Fibroblast of the aortic adventitia (primary cell): ENCODE results near the gene KCNT2. TPM values are rescaled to one million over a fixed set of nuclear protein-coding genes. Genes with fewer than 3 reads are reported as not detected.
A peak's percentile ranks its signal among the peaks of the same experiment; 100 is the strongest.

Source experiments
- DNase-seq: peaks from one replicate; pipeline ENCODE4 v3.0.0-alpha.2; 2010; ENCODE audit warnings: low read depth
- H3K4me3 ChIP-seq: 2 replicates; pipeline ENCODE4 v1.5.1; 2011; ENCODE audit warnings: low read depth, mild to moderate bottlenecking, control low read depth, low read length, moderate library complexity
- total RNA-seq: library from RNA; depleted of rRNA; stranded (reverse); fragments of >200 nt; gene quantifications from 2 replicates; pipeline ENCODE4 v1.2.3, GENCODE V29; 2012; ENCODE audit warnings: low replicate concordance
- TF ChIP-seq, protein P1 (sequence below): IDR thresholded peaks from 2 replicates; pipeline ENCODE4 v1.5.1; 2011; ENCODE audit warnings: mild to moderate bottlenecking, low read length, control low read depth, inconsistent platforms; ENCODE audit not compliant: insufficient read depth

The KCNT2 gene
- total RNA-seq, 1 donor, result 8.0 TPM

DNA sequence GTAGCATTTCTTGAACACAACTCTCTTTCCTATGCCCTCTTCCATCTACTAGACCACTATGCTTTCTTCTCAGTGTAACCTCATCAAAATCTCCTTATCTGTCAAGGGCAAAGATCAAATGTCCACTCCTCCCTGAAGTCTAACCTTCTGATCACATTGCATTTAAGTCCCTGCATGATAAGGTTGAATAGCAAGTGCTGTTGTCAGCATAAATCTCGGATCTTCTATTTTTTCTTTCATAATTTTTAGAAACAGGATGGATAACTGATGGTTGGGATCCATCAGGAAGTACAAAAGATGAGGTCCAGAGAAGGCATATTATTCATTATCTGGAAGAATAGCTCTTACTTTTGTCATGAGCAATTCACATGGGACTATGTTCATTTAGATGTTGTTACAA lies 41.0 kb downstream of the KCNT2 start:
- H3K4me3 ChIP-seq, result no peak overlapping the region
- DNase-seq, result no peak
- TF ChIP-seq, protein P1, sequence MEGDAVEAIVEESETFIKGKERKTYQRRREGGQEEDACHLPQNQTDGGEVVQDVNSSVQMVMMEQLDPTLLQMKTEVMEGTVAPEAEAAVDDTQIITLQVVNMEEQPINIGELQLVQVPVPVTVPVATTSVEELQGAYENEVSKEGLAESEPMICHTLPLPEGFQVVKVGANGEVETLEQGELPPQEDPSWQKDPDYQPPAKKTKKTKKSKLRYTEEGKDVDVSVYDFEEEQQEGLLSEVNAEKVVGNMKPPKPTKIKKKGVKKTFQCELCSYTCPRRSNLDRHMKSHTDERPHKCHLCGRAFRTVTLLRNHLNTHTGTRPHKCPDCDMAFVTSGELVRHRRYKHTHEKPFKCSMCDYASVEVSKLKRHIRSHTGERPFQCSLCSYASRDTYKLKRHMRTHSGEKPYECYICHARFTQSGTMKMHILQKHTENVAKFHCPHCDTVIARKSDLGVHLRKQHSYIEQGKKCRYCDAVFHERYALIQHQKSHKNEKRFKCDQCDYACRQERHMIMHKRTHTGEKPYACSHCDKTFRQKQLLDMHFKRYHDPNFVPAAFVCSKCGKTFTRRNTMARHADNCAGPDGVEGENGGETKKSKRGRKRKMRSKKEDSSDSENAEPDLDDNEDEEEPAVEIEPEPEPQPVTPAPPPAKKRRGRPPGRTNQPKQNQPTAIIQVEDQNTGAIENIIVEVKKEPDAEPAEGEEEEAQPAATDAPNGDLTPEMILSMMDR, result no peak

DNA sequence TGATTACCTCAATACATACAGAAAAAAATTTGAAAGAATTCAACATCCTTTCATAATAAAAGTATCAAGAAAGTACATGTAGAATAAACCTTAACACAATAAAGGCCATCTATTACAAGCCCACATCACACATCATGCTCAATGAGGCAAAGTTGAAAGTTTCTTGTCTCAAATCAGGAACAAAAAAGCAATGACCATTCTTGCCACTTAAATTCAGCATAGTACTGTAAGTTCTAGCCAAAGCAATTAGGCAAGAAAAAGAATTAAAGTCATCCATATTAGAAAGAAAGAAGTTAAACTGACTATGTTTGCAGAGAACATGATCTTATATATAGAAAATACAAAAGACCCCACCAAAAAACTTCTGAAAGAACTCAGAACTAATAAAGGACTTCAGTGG lies 44.5 kb downstream of the KCNT2 start:
- no peak overlapping the region for H3K4me3 ChIP-seq
- TF ChIP-seq, protein P1, result no peak
- no peak for DNase-seq

DNA sequence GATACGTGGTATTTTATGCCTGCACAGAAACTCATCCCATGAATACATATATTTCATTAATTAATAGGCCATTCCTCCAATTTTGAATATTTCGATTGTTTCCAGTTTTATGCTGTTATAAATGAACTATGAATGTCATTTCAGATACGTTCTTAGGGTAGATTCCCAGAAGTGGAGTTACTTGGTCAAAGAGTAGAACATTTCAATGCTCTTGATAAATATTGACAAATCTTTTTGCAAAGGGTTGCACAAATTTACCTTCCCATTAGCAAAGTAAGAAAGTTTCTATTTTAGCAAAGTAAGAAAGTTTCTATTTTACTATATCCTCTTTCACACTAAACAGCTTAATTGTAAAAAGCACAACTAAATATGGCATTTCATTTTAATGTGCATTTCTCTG lies 48.9 kb downstream of the KCNT2 start:
- no peak overlapping the region for H3K4me3 ChIP-seq
- no peak for DNase-seq
- TF ChIP-seq, protein P1, result no peak

DNA sequence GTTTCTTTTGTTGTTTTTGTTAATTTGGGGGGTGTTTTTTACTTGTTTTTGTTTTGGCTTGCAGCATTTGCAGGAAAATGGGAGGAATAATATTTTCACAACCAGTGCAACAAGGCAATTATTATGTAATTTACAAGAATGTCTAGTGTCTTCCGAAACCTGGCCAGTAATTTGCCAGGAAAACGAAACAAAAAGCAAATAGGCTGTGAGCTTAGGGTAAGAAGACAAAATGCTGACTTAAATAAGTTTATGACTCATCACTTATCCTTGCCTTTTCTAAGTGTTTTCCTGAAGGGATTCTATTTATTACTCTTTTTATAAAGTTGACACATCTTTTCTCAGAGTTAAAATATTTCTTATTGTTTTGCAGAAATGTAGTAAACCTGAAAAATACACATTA lies 49.8 kb downstream of the KCNT2 start:
- TF ChIP-seq, protein P1, result no peak
- H3K4me3 ChIP-seq, result peak overlapping the region; percentile 44
- DNase-seq, result peak; percentile 87

DNA sequence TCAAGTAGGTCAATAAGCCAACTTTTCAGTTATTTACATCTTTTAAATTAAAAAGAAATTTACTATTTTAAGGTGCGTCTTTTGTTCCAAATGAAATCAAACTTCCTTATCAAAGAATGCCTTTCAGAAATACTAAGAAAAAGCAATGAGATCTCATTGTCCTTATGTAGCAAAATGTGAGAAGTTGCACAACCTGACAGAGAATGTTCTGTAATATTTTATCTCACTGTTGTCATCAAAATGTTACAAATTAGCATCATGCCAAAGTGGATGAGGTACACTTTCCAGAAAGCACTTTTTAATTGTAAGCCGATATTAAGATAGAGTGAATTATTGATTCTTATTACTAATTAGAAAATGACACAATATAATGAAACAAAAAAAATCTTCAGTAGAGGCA lies 50.4 kb downstream of the KCNT2 start:
- TF ChIP-seq, protein P1, result no peak
- no peak overlapping the region for H3K4me3 ChIP-seq
- DNase-seq, result peak; percentile 35

DNA sequence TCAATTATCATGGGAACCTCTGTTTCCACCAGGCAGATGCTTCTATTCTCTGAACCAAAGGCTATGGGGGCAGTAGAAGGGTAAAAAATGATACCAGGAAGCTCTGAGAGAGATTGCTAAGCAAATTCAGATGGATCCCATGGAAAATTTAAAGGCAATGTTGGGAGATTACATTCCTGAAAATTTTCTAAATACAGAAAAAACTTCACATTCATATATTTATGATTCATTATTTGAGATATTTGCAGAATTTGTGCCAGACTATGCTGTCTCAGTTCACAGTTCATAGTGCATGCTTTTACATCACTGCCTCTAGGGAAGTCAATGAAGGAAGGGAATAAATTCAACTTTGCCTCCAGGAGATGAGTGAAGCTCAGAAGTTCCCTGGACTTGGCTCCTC lies 57.5 kb downstream of the KCNT2 start:
- H3K4me3 ChIP-seq, result no peak overlapping the region
- TF ChIP-seq, protein P1, result no peak
- DNase-seq, result no peak
